Heart left ventricle (tissue), 13 donors: ENCODE results near the gene ASTN2.

Source experiments
- CTCF ChIP-seq, 12 donors: fragments of 200-600 bp; sonication (generic) in 4 of 12; IDR thresholded peaks; one replicate each; pipeline versions ENCODE4 v1.5.0 to v1.8.0; 2018 to 2022; ENCODE audit warnings: antibody characterized with exemption in 12 of 12, mild to moderate bottlenecking in 5 of 12
- POLR2A ChIP-seq, 2 donors: fragments of 450-650 bp; IDR thresholded peaks; one replicate each; pipeline ENCODE4 v1.6.1; 2017; ENCODE audit warnings: antibody characterized with exemption in 2 of 2, mild to moderate bottlenecking in 2 of 2, moderate library complexity in 2 of 2
- donor health status: ischemic (EF 13 %, LVEDD 7.1; RV severe dilation, severe dysfunction).
- donor health status: DM: no; HTN: yes; CAD: no.
- donor health status: DM: no; HTN: no; CAD: no.
- donor health status: ischemic (EF 25% LVEDD 6.9; RV normal size, moderate dysfunction).
- donor health status: ischemic (EF 25% LVEDD 5.7; RV mildly dilated, moderate dysfunction).
- donor health status: ischemic (EF 35%, LVEDD 5.7; RV mildly dilated, moderate dysfunction).
- donor health status: nonischemic (EF 11% LVEDD 7.7; RV severe dilation, severe dysfunction).
- donor health status: DM: yes; HTN: yes; CAD: no.
- donor health status: PGD.
- donor health status: ischemic (EF 29% LVEDD 5.4; RV normal size, mild dysfunction).
- donor health status: nonischemic (EF 23%, LVEDD 6.1; RV moderate dilation, normal function).

GRCh38 chr9:116687754-116688135 is 727.1 kb downstream of the ASTN2 start:
- TF ChIP-seq CTCF (IDR thresholded peaks at IDR 0.05), result no peak
- TF ChIP-seq POLR2A (IDR thresholded peaks at IDR 0.05), result no peak
